HCT116 (cell line): ENCODE data around the gene ZBTB1. TPM values are rescaled to one million over a fixed set of nuclear protein-coding genes. Genes with fewer than 3 reads are reported as not detected.
A peak's percentile ranks its signal among the peaks of the same experiment; 100 is the strongest.

Source experiments
- ATAC-seq: fragments of 200-7000 bp; cut with Tn5 transposase; 2 replicates; pipeline ENCODE4 v1.9.1; 2020; ENCODE audit warnings: mild to moderate bottlenecking, moderate library complexity
- BruUV-seq: library from RNA; stranded (reverse); fragments of 400-500 nt; replicated peaks from 2 replicates; lab custom pipeline; 2021; lab: Mats Ljungman, UMichigan
- CTCF ChIA-PET: fragments of 300-600 bp; sonication (Branson Sonifier 250); formaldehyde crosslinking; loops from one replicate; lab custom pipeline; 2021; ENCODE audit warnings: antibody characterized with exemption; lab: Charles Lee
- POLR2A ChIA-PET: fragments of 300-600, 350-600 bp; sonication (Branson Sonifier 250); formaldehyde crosslinking; loops from one replicate; lab custom pipeline; 2021; ENCODE audit warnings: antibody characterized with exemption; lab: Charles Lee
- RAD21 ChIA-PET, 2 experiments: fragments of 300-600 bp; sonication (Branson Sonifier 250); formaldehyde crosslinking; loops; one replicate each; lab custom pipeline; 2023; ENCODE audit warnings: low total read pairs in 2 of 2; ENCODE audit not compliant: uncharacterized antibody in 2 of 2, unreplicated experiment in 2 of 2, low non-redundant PET in 1 of 2; lab: Charles Lee
- DNase-seq: peaks from one replicate; pipeline ENCODE4 v3.0.0-alpha.2; 2010; ENCODE audit warnings: low read depth, low spot score
- H2AFZ ChIP-seq: fragments of 200-600 bp; shearing (Covaris generic), sonication (generic); 2 replicates; pipeline ENCODE4 v1.6.1; 2017; ENCODE audit warnings: low read depth, mixed run types, mixed read lengths, antibody characterized with exemption, low read length; ENCODE audit not compliant: poor library complexity, severe bottlenecking
- H3K27ac ChIP-seq: 2 replicates; pipeline ENCODE4 v1.5.1; 2012; ENCODE audit warnings: low read depth, low read length
- H3K27me3 ChIP-seq: fragments of 200-600 bp; sonication (generic); 2 replicates; pipeline ENCODE4 v1.6.1; 2016; ENCODE audit warnings: mixed run types, low read length, mixed read lengths; ENCODE audit not compliant: insufficient read depth
- H3K36me3 ChIP-seq, 2 experiments: fragments of 200-500 bp in 1 of 2; fragments of 200-600 bp in 1 of 2; sonication (Bioruptor generic) in 1 of 2; sonication (generic) in 1 of 2; 2 replicates each; pipeline versions ENCODE4 v1.5.1 to v1.6.1; 2014 to 2016; ENCODE audit warnings: low read length in 2 of 2, inconsistent platforms in 1 of 2, mixed read lengths in 1 of 2, mixed run types in 1 of 2; ENCODE audit not compliant: insufficient read depth in 2 of 2, control insufficient read depth in 1 of 2
- H3K4me1 ChIP-seq, 2 experiments: fragments of 200-600 bp in 1 of 2; sonication (generic) in 1 of 2; 2 replicates each; pipeline versions ENCODE4 v1.5.1 to v1.6.1; 2012 to 2017; ENCODE audit warnings: low read length in 2 of 2, inconsistent platforms in 1 of 2, mild to moderate bottlenecking in 1 of 2, mixed read lengths in 1 of 2, mixed run types in 1 of 2, moderate library complexity in 1 of 2; ENCODE audit not compliant: insufficient read depth in 2 of 2, control insufficient read depth in 1 of 2
- H3K4me2 ChIP-seq: fragments of 200-600 bp; sonication (generic); 2 replicates; pipeline ENCODE4 v1.6.1; 2017; ENCODE audit warnings: mixed run types, low read length, mixed read lengths
- H3K4me3 ChIP-seq, 2 experiments: fragments of 200-600 bp in 1 of 2; sonication (generic) in 1 of 2; replicated peaks in 1 of 2; 2 replicates each; pipeline ENCODE4 v1.5.1; 2011 to 2016; ENCODE audit warnings: low read length in 2 of 2, control low read depth in 1 of 2, low read depth in 1 of 2, mild to moderate bottlenecking in 1 of 2, mixed read lengths in 1 of 2, mixed run types in 1 of 2
- H3K79me2 ChIP-seq: fragments of 200-600 bp; sonication (generic); 2 replicates; pipeline ENCODE4 v1.6.1; 2017; ENCODE audit warnings: mild to moderate bottlenecking, mixed run types, low read length, moderate library complexity, mixed read lengths; ENCODE audit not compliant: insufficient read depth
- H3K9ac ChIP-seq: fragments of 200-600 bp; sonication (generic); 2 replicates; pipeline ENCODE4 v1.6.1; 2016; ENCODE audit warnings: low read length, mixed read lengths
- H3K9me2 ChIP-seq: fragments of 200-600 bp; sonication (generic), shearing (Covaris generic); 2 replicates; pipeline ENCODE4 v1.6.1; 2017; ENCODE audit warnings: mixed run types, mild to moderate bottlenecking, moderate library complexity; ENCODE audit not compliant: insufficient read depth
- H3K9me3 ChIP-seq, 2 experiments: fragments of 200-500 bp in 1 of 2; fragments of 200-600 bp in 1 of 2; sonication (Bioruptor generic) in 1 of 2; sonication (generic) in 1 of 2; 2 replicates each; pipeline ENCODE4 v1.6.1; 2014 to 2017; ENCODE audit warnings: low read length in 2 of 2, mixed read lengths in 2 of 2, inconsistent platforms in 1 of 2, low read depth in 1 of 2, mild to moderate bottlenecking in 1 of 2, mixed run types in 1 of 2, moderate library complexity in 1 of 2; ENCODE audit not compliant: control insufficient read depth in 1 of 2, insufficient read depth in 1 of 2
- H4K20me1 ChIP-seq: fragments of 200-600 bp; sonication (generic), shearing (Covaris generic); 2 replicates; pipeline ENCODE4 v1.6.1; 2017; ENCODE audit warnings: mixed run types, mild to moderate bottlenecking, moderate library complexity; ENCODE audit not compliant: insufficient read depth
- EZH2 ChIP-seq: fragments of 200-600 bp; sonication (generic); IDR thresholded peaks from 2 replicates; pipeline ENCODE4 v1.6.1; 2017; ENCODE audit warnings: antibody characterized with exemption, mixed run types
- FOSL1 ChIP-seq: IDR thresholded peaks from 2 replicates; pipeline ENCODE4 v1.6.1; 2012; ENCODE audit warnings: low read depth
- JUND ChIP-seq: IDR thresholded peaks from 2 replicates; pipeline ENCODE4 v1.6.1; 2012
- SRF ChIP-seq: IDR thresholded peaks from 2 replicates; pipeline ENCODE4 v1.6.1; 2012; ENCODE audit warnings: low read depth
- TCF7L2 ChIP-seq: IDR thresholded peaks from 2 replicates; pipeline ENCODE4 v1.7.0; 2011; ENCODE audit warnings: borderline replicate concordance, inconsistent platforms; ENCODE audit not compliant: insufficient read depth, insufficient read length; ENCODE audit errors: extremely low read depth
- YY1 ChIP-seq: IDR thresholded peaks from 2 replicates; pipeline ENCODE4 v1.6.1; 2011; ENCODE audit warnings: low read length, low read depth, moderate library complexity, mild to moderate bottlenecking; ENCODE audit not compliant: insufficient replicate concordance; ENCODE audit errors: extremely low read depth
- ZFX ChIP-seq: fragments of 450-650 bp; IDR thresholded peaks from 2 replicates; pipeline ENCODE4 v1.6.1; 2017
- ZNF274 ChIP-seq: fragments of 200-500 bp; sonication (Bioruptor generic); IDR thresholded peaks from 2 replicates; pipeline ENCODE4 v1.6.1; 2014; ENCODE audit warnings: mild to moderate bottlenecking, low read depth, low read length, inconsistent platforms
- intact Hi-C: fragments of 100-400 bp; cut with micrococcal nuclease; formaldehyde crosslinking; loops from 2 replicates; pipeline ENCODE4 v1.10.0; 2022
- total RNA-seq: library from RNA; stranded (reverse); gene quantifications from one replicate; pipeline ENCODE4 v1.2.1, GENCODE V29; 2021; ENCODE audit not compliant: unreplicated experiment
- TF ChIP-seq, protein P1 (sequence below): IDR thresholded peaks from 2 replicates; pipeline ENCODE4 v1.6.1; 2012
- TF ChIP-seq, protein P2 (sequence below), 3 experiments: fragments of 200-600 bp in 1 of 3; sonication (generic) in 1 of 3; IDR thresholded peaks in 2 of 3; conservative IDR thresholded peaks in 1 of 3; 2 replicates each; pipeline ENCODE4 v1.5.1; 2012 to 2017; ENCODE audit warnings: low read depth in 2 of 3, low read length in 2 of 3, antibody characterized with exemption in 1 of 3, borderline replicate concordance in 1 of 3, control low read depth in 1 of 3, mild to moderate bottlenecking in 1 of 3, mixed read lengths in 1 of 3, mixed run types in 1 of 3, moderate library complexity in 1 of 3; ENCODE audit not compliant: insufficient read depth in 1 of 3
- TF ChIP-seq, protein P3 (sequence below): IDR thresholded peaks from 2 replicates; pipeline ENCODE4 v1.6.1; 2011; ENCODE audit warnings: mild to moderate bottlenecking, low read length, moderate library complexity; ENCODE audit not compliant: insufficient replicate concordance; ENCODE audit errors: extremely low read depth

Gene ZBTB1
- total RNA-seq, 1 experiment from 2014 or later: 20.6 TPM

DNA sequence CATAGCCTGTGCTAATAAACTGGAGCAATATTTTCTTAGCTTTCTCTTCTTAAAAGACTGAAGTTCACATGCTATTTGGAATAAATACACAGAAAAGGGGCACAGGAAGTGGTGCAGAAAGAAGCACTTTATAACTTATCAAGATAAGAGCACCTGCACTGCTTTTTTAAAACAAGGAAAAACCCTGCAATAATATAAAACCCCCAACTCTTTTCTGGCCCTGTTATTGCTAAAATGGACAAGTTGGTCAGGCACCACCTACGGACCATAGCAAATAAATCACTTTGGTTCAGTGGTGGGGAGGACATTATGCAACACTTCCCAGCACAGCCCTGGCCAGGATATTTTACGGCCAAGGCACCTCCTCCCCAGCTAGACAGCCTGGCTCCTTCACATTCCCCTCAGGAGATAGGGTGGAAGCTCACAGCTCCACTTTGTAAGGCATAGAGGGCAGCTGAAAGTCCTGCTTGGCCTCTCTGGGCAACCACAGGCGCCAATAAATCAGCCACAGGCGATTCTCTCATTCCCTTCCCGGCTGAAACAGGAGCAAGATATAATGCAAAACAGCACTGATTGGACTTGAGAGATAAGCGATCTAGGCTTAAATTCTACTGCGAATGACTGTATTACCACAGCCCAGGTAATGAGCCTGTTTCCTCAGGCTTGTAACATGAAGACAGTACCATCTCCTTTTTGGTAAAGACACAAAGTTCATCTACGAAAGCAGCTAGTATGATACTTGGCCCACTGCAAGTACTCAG is 3.0 kb upstream of the ZBTB1 start:
- peak overlapping the region; percentile 85 for H3K9ac ChIP-seq
- peak overlapping the region; percentile 95 for H3K27ac ChIP-seq
- TSS peak; percentile 42 for BruUV-seq
- H3K79me2 ChIP-seq: peaks cover 71% of the 10 kb centered on the region
- H3K36me3 ChIP-seq: peaks cover 0 to 5% of the 10 kb centered on the region in 2 experiments; a peak in 1 of 4 replicates
- ChIA-PET POLR2A (no interaction called here), RAD21 (no interaction called here), CTCF (interaction anchor here (3.2 kb wide), 1 partner anchor 10 kb away, joined by 9 read pairs; no protein-coding TSS in a partner anchor)
- no peaks in the 10 kb centered on the region for H3K27me3 ChIP-seq
- no peaks in the 10 kb centered on the region for H4K20me1 ChIP-seq
- ATAC-seq (no peak), DNase-seq (no peak)
- peak overlapping the region; percentile 74 to 97 for H3K4me3 ChIP-seq
- H3K4me1 ChIP-seq: peaks cover 30 to 40% of the 10 kb centered on the region in 2 experiments
- TF ChIP-seq YY1 (no peak), FOSL1 (no peak), ZNF274 (no peak), EZH2 (no peak), ZFX (no peak), JUND (no peak), TCF7L2 (no peak), SRF (no peak)
- TF ChIP-seq, protein P1, sequence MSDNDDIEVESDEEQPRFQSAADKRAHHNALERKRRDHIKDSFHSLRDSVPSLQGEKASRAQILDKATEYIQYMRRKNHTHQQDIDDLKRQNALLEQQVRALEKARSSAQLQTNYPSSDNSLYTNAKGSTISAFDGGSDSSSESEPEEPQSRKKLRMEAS: no peak
- TF ChIP-seq, protein P2, sequence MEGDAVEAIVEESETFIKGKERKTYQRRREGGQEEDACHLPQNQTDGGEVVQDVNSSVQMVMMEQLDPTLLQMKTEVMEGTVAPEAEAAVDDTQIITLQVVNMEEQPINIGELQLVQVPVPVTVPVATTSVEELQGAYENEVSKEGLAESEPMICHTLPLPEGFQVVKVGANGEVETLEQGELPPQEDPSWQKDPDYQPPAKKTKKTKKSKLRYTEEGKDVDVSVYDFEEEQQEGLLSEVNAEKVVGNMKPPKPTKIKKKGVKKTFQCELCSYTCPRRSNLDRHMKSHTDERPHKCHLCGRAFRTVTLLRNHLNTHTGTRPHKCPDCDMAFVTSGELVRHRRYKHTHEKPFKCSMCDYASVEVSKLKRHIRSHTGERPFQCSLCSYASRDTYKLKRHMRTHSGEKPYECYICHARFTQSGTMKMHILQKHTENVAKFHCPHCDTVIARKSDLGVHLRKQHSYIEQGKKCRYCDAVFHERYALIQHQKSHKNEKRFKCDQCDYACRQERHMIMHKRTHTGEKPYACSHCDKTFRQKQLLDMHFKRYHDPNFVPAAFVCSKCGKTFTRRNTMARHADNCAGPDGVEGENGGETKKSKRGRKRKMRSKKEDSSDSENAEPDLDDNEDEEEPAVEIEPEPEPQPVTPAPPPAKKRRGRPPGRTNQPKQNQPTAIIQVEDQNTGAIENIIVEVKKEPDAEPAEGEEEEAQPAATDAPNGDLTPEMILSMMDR (IDR thresholded peaks at IDR 0.05 in 2 of 3, conservative IDR thresholded peaks at IDR 0.05 in 1 of 3; ENCODE audit: borderline replicate concordance in 1 of 3, insufficient read depth in 1 of 3, low read depth in 2 of 3, low read length in 2 of 3): no peak
- TF ChIP-seq, protein P3, sequence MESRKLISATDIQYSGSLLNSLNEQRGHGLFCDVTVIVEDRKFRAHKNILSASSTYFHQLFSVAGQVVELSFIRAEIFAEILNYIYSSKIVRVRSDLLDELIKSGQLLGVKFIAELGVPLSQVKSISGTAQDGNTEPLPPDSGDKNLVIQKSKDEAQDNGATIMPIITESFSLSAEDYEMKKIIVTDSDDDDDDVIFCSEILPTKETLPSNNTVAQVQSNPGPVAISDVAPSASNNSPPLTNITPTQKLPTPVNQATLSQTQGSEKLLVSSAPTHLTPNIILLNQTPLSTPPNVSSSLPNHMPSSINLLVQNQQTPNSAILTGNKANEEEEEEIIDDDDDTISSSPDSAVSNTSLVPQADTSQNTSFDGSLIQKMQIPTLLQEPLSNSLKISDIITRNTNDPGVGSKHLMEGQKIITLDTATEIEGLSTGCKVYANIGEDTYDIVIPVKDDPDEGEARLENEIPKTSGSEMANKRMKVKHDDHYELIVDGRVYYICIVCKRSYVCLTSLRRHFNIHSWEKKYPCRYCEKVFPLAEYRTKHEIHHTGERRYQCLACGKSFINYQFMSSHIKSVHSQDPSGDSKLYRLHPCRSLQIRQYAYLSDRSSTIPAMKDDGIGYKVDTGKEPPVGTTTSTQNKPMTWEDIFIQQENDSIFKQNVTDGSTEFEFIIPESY: no peak
- peak overlapping the region; percentile 89 for H3K4me2 ChIP-seq
- no peaks in the 10 kb centered on the region for H3K9me2 ChIP-seq
- intact Hi-C loops: no loop called here
- no peaks in the 10 kb centered on the region for H3K9me3 ChIP-seq
- no peak overlapping the region for H2AFZ ChIP-seq
